ENCODE results near the gene TFDP1.

TFDP1 gene

DNA sequence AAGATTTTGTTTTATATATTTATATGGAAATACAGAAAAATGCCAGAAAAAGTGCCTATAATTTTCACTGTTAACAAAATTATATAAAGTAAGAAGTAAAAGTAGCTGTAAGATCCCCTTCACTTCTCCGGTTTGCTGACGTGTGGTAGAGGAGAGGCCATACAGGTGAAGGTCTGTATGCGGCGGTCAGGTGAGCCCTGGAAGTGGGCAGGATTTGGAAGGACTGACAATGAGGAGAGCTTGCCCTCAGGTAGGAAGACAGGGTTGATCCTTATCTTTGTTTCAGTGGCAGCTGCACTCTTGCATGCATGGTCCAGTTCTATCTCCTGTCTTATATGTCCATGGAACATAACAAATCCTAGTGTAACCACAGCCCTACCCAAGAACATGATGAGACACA, 16.9 kb upstream of the TFDP1 start:
- no peak overlapping the region for H2AFZ ChIP-seq (ENCODE audit: low read depth, low read length, severe bottlenecking)
- H3K27me3 ChIP-seq (ENCODE audit: low read length): no peaks in the 10 kb centered on the region
- no peak overlapping the region for H3K27ac ChIP-seq (ENCODE audit: low read depth, low read length)
- H4K20me1 ChIP-seq (ENCODE audit: low read depth, low read length): no peaks in the 10 kb centered on the region
- TF ChIP-seq, protein P1, sequence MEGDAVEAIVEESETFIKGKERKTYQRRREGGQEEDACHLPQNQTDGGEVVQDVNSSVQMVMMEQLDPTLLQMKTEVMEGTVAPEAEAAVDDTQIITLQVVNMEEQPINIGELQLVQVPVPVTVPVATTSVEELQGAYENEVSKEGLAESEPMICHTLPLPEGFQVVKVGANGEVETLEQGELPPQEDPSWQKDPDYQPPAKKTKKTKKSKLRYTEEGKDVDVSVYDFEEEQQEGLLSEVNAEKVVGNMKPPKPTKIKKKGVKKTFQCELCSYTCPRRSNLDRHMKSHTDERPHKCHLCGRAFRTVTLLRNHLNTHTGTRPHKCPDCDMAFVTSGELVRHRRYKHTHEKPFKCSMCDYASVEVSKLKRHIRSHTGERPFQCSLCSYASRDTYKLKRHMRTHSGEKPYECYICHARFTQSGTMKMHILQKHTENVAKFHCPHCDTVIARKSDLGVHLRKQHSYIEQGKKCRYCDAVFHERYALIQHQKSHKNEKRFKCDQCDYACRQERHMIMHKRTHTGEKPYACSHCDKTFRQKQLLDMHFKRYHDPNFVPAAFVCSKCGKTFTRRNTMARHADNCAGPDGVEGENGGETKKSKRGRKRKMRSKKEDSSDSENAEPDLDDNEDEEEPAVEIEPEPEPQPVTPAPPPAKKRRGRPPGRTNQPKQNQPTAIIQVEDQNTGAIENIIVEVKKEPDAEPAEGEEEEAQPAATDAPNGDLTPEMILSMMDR (IDR thresholded peaks at IDR 0.05; ENCODE audit: insufficient read depth, low read length, poor library complexity, severe bottlenecking): no peak
- no peak for TF ChIP-seq EZH2phosphoT487 (conservative IDR thresholded peaks at IDR 0.05; ENCODE audit: low read length)
- H3K9ac ChIP-seq (ENCODE audit: low read length): no peak overlapping the region
- no peak overlapping the region for H3K4me2 ChIP-seq (ENCODE audit: low read depth, low read length, poor library complexity, severe bottlenecking)
- H3K79me2 ChIP-seq (ENCODE audit: insufficient read depth, low read length): no peaks in the 10 kb centered on the region
- no peaks in the 10 kb centered on the region for H3F3A ChIP-seq (ENCODE audit: insufficient read depth)
- H3K9me2 ChIP-seq (replicated peaks; ENCODE audit: insufficient read depth, low read length): no peaks in the 10 kb centered on the region
- H3K4me3 ChIP-seq (ENCODE audit: insufficient read depth, low read length, poor library complexity, severe bottlenecking): no peak overlapping the region
- H3K9me3 ChIP-seq (ENCODE audit: insufficient read depth, low read length): no peaks in the 10 kb centered on the region
- H3K36me3 ChIP-seq (ENCODE audit: low read length): no peaks in the 10 kb centered on the region

DNA sequence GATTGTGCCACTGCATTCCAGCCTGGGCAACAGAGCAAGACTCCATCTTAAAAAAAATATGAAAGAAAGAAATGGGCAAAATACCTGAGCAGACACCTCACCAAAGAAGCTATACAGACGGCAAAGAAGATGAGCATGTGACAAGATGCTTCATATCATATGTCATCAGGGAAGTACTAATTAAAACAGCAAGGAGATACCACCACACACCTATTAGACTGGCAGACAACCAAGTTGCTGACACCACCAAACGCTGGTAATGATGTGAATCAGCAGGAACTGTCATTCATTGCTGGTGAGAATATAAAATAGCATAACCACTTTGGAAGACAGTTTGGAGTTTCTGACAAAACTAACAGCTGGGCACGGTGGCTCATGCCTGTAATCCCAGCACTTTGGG, 11.5 kb upstream of the TFDP1 start:
- Histone ChIP-seq H2AFZ (ENCODE audit: low read depth, low read length, severe bottlenecking) (no peak overlapping the region), H3K36me3 (ENCODE audit: low read length) (no peaks in the 10 kb centered on the region), H3F3A (ENCODE audit: insufficient read depth) (no peaks in the 10 kb centered on the region), H3K27ac (ENCODE audit: low read depth, low read length) (no peak overlapping the region), H3K4me2 (ENCODE audit: low read depth, low read length, poor library complexity, severe bottlenecking) (no peak overlapping the region), H3K9ac (ENCODE audit: low read length) (no peak overlapping the region), H4K20me1 (ENCODE audit: low read depth, low read length) (no peaks in the 10 kb centered on the region; the same call in 1 of the 2 replicates), H3K79me2 (ENCODE audit: insufficient read depth, low read length) (no peaks in the 10 kb centered on the region), H3K9me2 (replicated peaks; ENCODE audit: insufficient read depth, low read length) (no peaks in the 10 kb centered on the region), H3K4me3 (ENCODE audit: insufficient read depth, low read length, poor library complexity, severe bottlenecking) (no peak overlapping the region), H3K27me3 (ENCODE audit: low read length) (no peaks in the 10 kb centered on the region), H3K9me3 (ENCODE audit: insufficient read depth, low read length) (no peaks in the 10 kb centered on the region)
- TF ChIP-seq, protein P1 (IDR thresholded peaks at IDR 0.05; ENCODE audit: insufficient read depth, low read length, poor library complexity, severe bottlenecking): no peak
- TF ChIP-seq EZH2phosphoT487 (conservative IDR thresholded peaks at IDR 0.05; ENCODE audit: low read length): no peak

DNA sequence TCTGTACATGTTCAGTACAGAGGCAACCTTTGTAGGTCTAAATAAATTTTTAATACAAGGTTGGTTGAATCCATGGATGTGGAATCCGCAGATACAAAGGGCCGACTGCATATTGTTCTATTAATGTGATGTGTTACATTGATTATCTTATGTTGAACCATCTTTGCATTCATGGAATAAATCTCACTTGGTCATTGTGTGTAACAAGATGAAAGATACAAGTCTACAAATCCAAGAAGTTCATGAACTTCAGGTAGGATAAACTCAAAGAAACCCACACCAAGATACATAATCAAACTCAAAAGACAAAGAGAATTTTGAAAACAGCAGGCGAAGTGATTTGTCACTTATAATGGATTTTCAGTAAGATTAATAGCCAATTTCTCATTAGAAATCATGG, 8.0 kb upstream of the TFDP1 start:
- H3K4me3 ChIP-seq (ENCODE audit: insufficient read depth, low read length, poor library complexity, severe bottlenecking): no peak overlapping the region
- no peaks in the 10 kb centered on the region for H3K27me3 ChIP-seq (ENCODE audit: low read length)
- TF ChIP-seq EZH2phosphoT487 (conservative IDR thresholded peaks at IDR 0.05; ENCODE audit: low read length): no peak
- no peaks in the 10 kb centered on the region for H3K9me2 ChIP-seq (replicated peaks; ENCODE audit: insufficient read depth, low read length)
- no peak overlapping the region for H3K9ac ChIP-seq (ENCODE audit: low read length)
- H2AFZ ChIP-seq (ENCODE audit: low read depth, low read length, severe bottlenecking): no peak overlapping the region
- H3K79me2 ChIP-seq (ENCODE audit: insufficient read depth, low read length): no peaks in the 10 kb centered on the region
- no peak overlapping the region for H3K4me2 ChIP-seq (ENCODE audit: low read depth, low read length, poor library complexity, severe bottlenecking)
- H3K9me3 ChIP-seq (ENCODE audit: insufficient read depth, low read length): no peaks in the 10 kb centered on the region
- no peaks in the 10 kb centered on the region for H3F3A ChIP-seq (ENCODE audit: insufficient read depth)
- H3K27ac ChIP-seq (ENCODE audit: low read depth, low read length): no peak overlapping the region
- H3K36me3 ChIP-seq (ENCODE audit: low read length): no peaks in the 10 kb centered on the region
- H4K20me1 ChIP-seq (ENCODE audit: low read depth, low read length): no peaks in the 10 kb centered on the region; the same call in 1 of the 2 replicates

DNA sequence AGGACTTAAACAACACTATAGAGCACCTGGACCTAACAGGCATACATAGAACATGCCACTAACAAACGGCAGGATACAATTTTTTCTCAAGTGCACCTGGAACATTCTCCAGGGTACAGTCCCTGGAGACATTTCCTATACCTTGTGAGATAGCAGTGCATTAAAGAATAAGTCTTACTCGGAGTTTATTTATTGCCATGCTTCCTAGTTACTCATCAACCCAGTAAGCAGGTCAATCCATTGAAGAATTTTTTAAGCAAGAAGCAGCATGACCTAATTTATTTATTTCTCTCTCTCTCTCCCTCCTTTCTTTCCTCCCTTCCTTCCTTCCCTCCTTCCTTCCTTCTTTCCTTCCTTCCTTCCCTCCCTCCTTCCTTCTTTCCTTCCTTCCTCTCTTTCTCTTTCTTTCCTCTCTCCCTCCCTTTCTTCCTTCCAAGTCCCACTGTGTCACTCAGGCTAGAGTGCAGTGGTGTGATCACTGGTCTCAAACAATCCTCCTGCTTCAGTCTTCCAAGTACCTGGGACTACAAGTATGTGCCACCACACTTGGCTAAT, 6.6 kb upstream of the TFDP1 start:
- no peaks in the 10 kb centered on the region for H3K36me3 ChIP-seq (ENCODE audit: low read length)
- H3K4me2 ChIP-seq (ENCODE audit: low read depth, low read length, poor library complexity, severe bottlenecking): no peak overlapping the region
- no peak overlapping the region for H3K9ac ChIP-seq (ENCODE audit: low read length)
- H3K27ac ChIP-seq (ENCODE audit: low read depth, low read length): no peak overlapping the region
- no peaks in the 10 kb centered on the region for H3K9me3 ChIP-seq (ENCODE audit: insufficient read depth, low read length)
- no peaks in the 10 kb centered on the region for H3F3A ChIP-seq (ENCODE audit: insufficient read depth)
- H3K4me3 ChIP-seq (ENCODE audit: insufficient read depth, low read length, poor library complexity, severe bottlenecking): no peak overlapping the region
- no peaks in the 10 kb centered on the region; the same call in 1 of the 2 replicates for H4K20me1 ChIP-seq (ENCODE audit: low read depth, low read length)
- H3K79me2 ChIP-seq (ENCODE audit: insufficient read depth, low read length): no peaks in the 10 kb centered on the region
- H3K27me3 ChIP-seq (ENCODE audit: low read length): no peaks in the 10 kb centered on the region
- no peaks in the 10 kb centered on the region for H3K9me2 ChIP-seq (replicated peaks; ENCODE audit: insufficient read depth, low read length)
- no peak overlapping the region for H2AFZ ChIP-seq (ENCODE audit: low read depth, low read length, severe bottlenecking)
- TF ChIP-seq EZH2phosphoT487 (conservative IDR thresholded peaks at IDR 0.05; ENCODE audit: low read length): no peak
- TF ChIP-seq, protein P1 (IDR thresholded peaks at IDR 0.05; ENCODE audit: insufficient read depth, low read length, poor library complexity, severe bottlenecking): no peak
